B cell (primary cell): Measurements from ENCODE around the gene DCHS2. TPM values are rescaled to one million over a fixed set of nuclear protein-coding genes. Genes with fewer than 3 reads are reported as not detected.

Experiments
- ATAC-seq: fragments of 200-7000 bp; cut with Tn5 transposase; one replicate; pipeline ENCODE4 v1.10.0; 2021; ENCODE audit warnings: low read depth, mild to moderate bottlenecking, moderate number of reproducible peaks, moderate library complexity
- CTCF ChIA-PET: fragments of 350-600 bp; sonication (Branson Sonifier 250); formaldehyde crosslinking; loops from one replicate; lab custom pipeline; 2021; ENCODE audit warnings: antibody characterized with exemption, inconsistent platforms; lab: Charles Lee
- POLR2A ChIA-PET: fragments of 350-600 bp; sonication (Branson Sonifier 250); formaldehyde crosslinking; loops from one replicate; lab custom pipeline; 2021; ENCODE audit warnings: antibody characterized with exemption; lab: Charles Lee
- DNase-seq: peaks from one replicate; pipeline ENCODE4 v3.0.0; 2013
- H2AFZ ChIP-seq: 2 replicates; pipeline ENCODE4 v1.6.1; 2012; ENCODE audit warnings: mild to moderate bottlenecking, low read depth, low read length; ENCODE audit not compliant: insufficient read depth, poor library complexity, severe bottlenecking
- H3K27ac ChIP-seq, 2 donors: 1 replicate in 1 of 2; 2 replicates in 1 of 2; pipeline ENCODE4 v1.5.1; 2012 to 2013; ENCODE audit warnings: low read length in 2 of 2, mild to moderate bottlenecking in 2 of 2, moderate library complexity in 1 of 2
- H3K27me3 ChIP-seq, 4 experiments: fragments of 200-600 bp in 1 of 4; sonication (generic) in 1 of 4; replicated peaks in 1 of 4; 1 replicate in 2 of 4; 2 replicates in 2 of 4; pipeline versions ENCODE4 v1.6.1 to v1.7.0; 2013 to 2016; ENCODE audit warnings: low read length in 3 of 4, mild to moderate bottlenecking in 2 of 4, mixed read lengths in 1 of 4, moderate library complexity in 1 of 4; ENCODE audit not compliant: insufficient read depth in 4 of 4, control insufficient read depth in 3 of 4; ENCODE audit errors: control extremely low read depth in 1 of 4
- H3K36me3 ChIP-seq, 2 experiments: replicated peaks in 1 of 2; 1 replicate in 1 of 2; 2 replicates in 1 of 2; pipeline versions ENCODE4 v1.6.1 to v1.7.1; 2013; ENCODE audit warnings: low read length in 1 of 2; ENCODE audit not compliant: insufficient read depth in 2 of 2, control insufficient read depth in 1 of 2; ENCODE audit errors: control extremely low read depth in 1 of 2, extremely low read depth in 1 of 2
- H3K4me1 ChIP-seq, 2 donors: fragments of 200-600 bp in 1 of 2; sonication (generic) in 1 of 2; 1 replicate in 1 of 2; 2 replicates in 1 of 2; pipeline versions ENCODE4 v1.5.1 to v1.6.1; 2013 to 2017; ENCODE audit warnings: low read length in 2 of 2; ENCODE audit not compliant: control insufficient read depth in 2 of 2, insufficient read depth in 2 of 2
- H3K4me2 ChIP-seq: replicated peaks from 2 replicates; pipeline ENCODE3; 2012; ENCODE audit warnings: mild to moderate bottlenecking, low read depth, low read length; ENCODE audit not compliant: poor library complexity, severe bottlenecking
- H3K4me3 ChIP-seq, 5 experiments: fragments of 200-600 bp in 1 of 5; sonication (generic) in 1 of 5; 1 replicate in 3 of 5; 2 replicates in 2 of 5; pipeline versions ENCODE4 v1.5.1 to v1.7.0; 2011 to 2016; ENCODE audit warnings: low read length in 4 of 5, mild to moderate bottlenecking in 4 of 5, low read depth in 2 of 5, control low read depth in 1 of 5, moderate library complexity in 1 of 5; ENCODE audit not compliant: insufficient read depth in 1 of 5; ENCODE audit errors: control extremely low read depth in 1 of 5, extremely low read depth in 1 of 5
- H3K79me2 ChIP-seq: fragments of 200-600 bp; sonication (generic); one replicate; pipeline ENCODE4 v1.6.0; 2016; ENCODE audit warnings: low read length; ENCODE audit not compliant: control insufficient read depth, insufficient read depth
- H3K9ac ChIP-seq: fragments of 200-600 bp; sonication (generic); 2 replicates; pipeline ENCODE4 v1.6.1; 2017; ENCODE audit warnings: mild to moderate bottlenecking, low read length, moderate library complexity
- H3K9me3 ChIP-seq, 3 donors: one replicate each; pipeline versions ENCODE4 v1.6.1 to v1.7.1; 2013; ENCODE audit warnings: low read length in 2 of 3; ENCODE audit not compliant: control insufficient read depth in 2 of 3, insufficient read depth in 1 of 3; ENCODE audit errors: control extremely low read depth in 1 of 3
- H4K20me1 ChIP-seq: 2 replicates; pipeline ENCODE4 v1.6.0; 2012; ENCODE audit warnings: mild to moderate bottlenecking, low read length; ENCODE audit not compliant: insufficient read depth, control insufficient read depth, poor library complexity, severe bottlenecking
- H3K27ac Mint-ChIP-seq: one replicate; pipeline ENCODE4 v1.8.0; 2021; ENCODE audit warnings: mixed read lengths
- H3K27me3 Mint-ChIP-seq: one replicate; pipeline ENCODE4 v1.8.0; 2021; ENCODE audit warnings: mixed read lengths
- H3K4me1 Mint-ChIP-seq: one replicate; pipeline ENCODE4 v1.8.0; 2021; ENCODE audit warnings: mixed read lengths
- H3K4me3 Mint-ChIP-seq: one replicate; pipeline ENCODE4 v1.8.0; 2021; ENCODE audit warnings: mixed read lengths
- H3K9me3 Mint-ChIP-seq: one replicate; pipeline ENCODE4 v1.8.0; 2022; ENCODE audit warnings: mixed read lengths; ENCODE audit not compliant: insufficient read depth
- CTCF ChIP-seq: fragments of 200-600 bp; IDR thresholded peaks from one replicate; pipeline ENCODE4 v1.8.0; 2022; ENCODE audit warnings: antibody characterized with exemption, mild to moderate bottlenecking
- EZH2 ChIP-seq: IDR thresholded peaks from 2 replicates; pipeline ENCODE4 v1.6.1; 2012; ENCODE audit warnings: borderline replicate concordance, low read depth, mild to moderate bottlenecking, moderate library complexity, low read length; ENCODE audit not compliant: insufficient read depth, poor library complexity, severe bottlenecking
- WGBS: methylation state at CpG from one replicate; pipeline ENCODE4 v1.1.5; 2013; ENCODE audit warnings: missing lambda C conversion rate; ENCODE audit not compliant: insufficient coverage; 5-methylcytosine and 5-hydroxymethylcytosine counted together
- intact Hi-C: fragments of 100-400 bp; cut with micrococcal nuclease; formaldehyde crosslinking; loops from one replicate; pipeline ENCODE4 v1.10.0; 2022
- polyA plus RNA-seq: library from polyadenylated mRNA; depleted of rRNA; stranded (reverse); fragments of >200 nt; gene quantifications from 2 replicates; pipeline ENCODE4 v1.2.3, GENCODE V29; 2012
- total RNA-seq, 2 donors: library from RNA; stranded (reverse); fragments of 120-200 nt in 1 of 2; gene quantifications; 1 replicate in 1 of 2; 2 replicates in 1 of 2; pipeline versions ENCODE4 v1.2.3 to v1.2.4, GENCODE V29; 2013 to 2022

The DCHS2 gene
- total and polyA plus RNA-seq, 2 donors (not counting 1 experiment from before 2014, with no cell fraction given): 0.02 to 0.06 TPM

GRCh38 chr4:154184238-154184637, 307.4 kb downstream of the DCHS2 start:
- DNase-seq: no peak
- no peak overlapping the region for H3K27ac Mint-ChIP-seq
- ATAC-seq: no peak

GRCh38 chr4:154183264-154183663, 308.3 kb downstream of the DCHS2 start:
- ATAC-seq: no peak
- TF ChIP-seq CTCF: no peak
- TF ChIP-seq EZH2: no peak
- Histone ChIP-seq H3K4me2 (no peak overlapping the region), H3K4me1 (no peaks in the 10 kb centered on the region), H4K20me1 (no peaks in the 10 kb centered on the region), H3K79me2 (no peaks in the 10 kb centered on the region), H3K9ac (no peak overlapping the region), H3K27ac (no peak overlapping the region), H3K36me3 (no peaks in the 10 kb centered on the region), H3K27me3 (no peaks in the 10 kb centered on the region), H2AFZ (no peak overlapping the region), H3K9me3 (no peaks in the 10 kb centered on the region), H3K4me3 (no peak overlapping the region)
- Mint-ChIP-seq H3K9me3 (no peaks in the 10 kb centered on the region), H3K27me3 (peaks cover 5% of the 10 kb centered on the region), H3K4me1 (no peaks in the 10 kb centered on the region), H3K4me3 (no peak overlapping the region), H3K27ac (no peak overlapping the region)
- DNase-seq: no peak
- POLR2A ChIA-PET: no interaction called here
- intact Hi-C loops: no loop called here
- CTCF ChIA-PET: no interaction called here
- WGBS: no CpG with 5 or more reads among the region's 1 CpG

More at GRCh38 chr4:154184238-154184637, 307.4 kb downstream of the DCHS2 start:
- Histone ChIP-seq H3K9ac (no peak overlapping the region), H3K27ac (no peak overlapping the region), H4K20me1 (no peaks in the 10 kb centered on the region), H2AFZ (no peak overlapping the region), H3K4me1 (no peaks in the 10 kb centered on the region), H3K4me3 (no peak overlapping the region), H3K9me3 (no peaks in the 10 kb centered on the region), H3K79me2 (no peaks in the 10 kb centered on the region), H3K27me3 (no peaks in the 10 kb centered on the region), H3K4me2 (no peak overlapping the region), H3K36me3 (no peaks in the 10 kb centered on the region)
- intact Hi-C loops: no loop called here
- ChIA-PET CTCF (no interaction called here), POLR2A (no interaction called here)
- H3K4me3 Mint-ChIP-seq: no peak overlapping the region
- WGBS: 73% methylated on average over 5 of the region's 6 CpGs
- H3K4me1 Mint-ChIP-seq: no peaks in the 10 kb centered on the region
- TF ChIP-seq EZH2: no peak
- no peak for TF ChIP-seq CTCF
- H3K9me3 Mint-ChIP-seq: no peaks in the 10 kb centered on the region
- H3K27me3 Mint-ChIP-seq: peaks cover 5% of the 10 kb centered on the region

Other genes starting within 250 kb of the DCHS2 start
- 77.3 and 79.0 TPM in 2 replicates for gene PLRG1, start 58.6 kb upstream of the DCHS2 start, total RNA-seq
- gene PLRG1, start 58.6 kb upstream of the DCHS2 start, polyA plus RNA-seq: 30.1 and 41.8 TPM in 2 replicates
- gene FGB, start 71.2 kb upstream of the DCHS2 start, total RNA-seq: not detected in 2 replicates
- not detected in 2 replicates for gene FGB, start 71.2 kb upstream of the DCHS2 start, polyA plus RNA-seq
- gene FGA, start 98.9 kb upstream of the DCHS2 start, total RNA-seq: not detected in 2 replicates
- not detected in 2 replicates for gene FGA, start 98.9 kb upstream of the DCHS2 start, polyA plus RNA-seq
- not detected in 2 replicates for gene FGG, start 120.9 kb upstream of the DCHS2 start, total RNA-seq
- gene FGG, start 120.9 kb upstream of the DCHS2 start, polyA plus RNA-seq: not detected in 2 replicates